Hepatocyte (in vitro differentiated cells): Measurements from ENCODE around the gene ATP1A2.

Source experiments
- EZH2 ChIP-seq: fragments of 200-600 bp; sonication (generic); IDR thresholded peaks from 2 replicates; pipeline ENCODE4 v1.6.1; 2016; ENCODE audit warnings: antibody characterized with exemption, mild to moderate bottlenecking, borderline replicate concordance
- EZH2phosphoT487 ChIP-seq: fragments of 200-600 bp; sonication (generic); IDR thresholded peaks from one replicate; pipeline ENCODE4 v1.6.1; 2018; ENCODE audit warnings: antibody characterized with exemption, mild to moderate bottlenecking, low read depth, moderate library complexity; ENCODE audit not compliant: unreplicated experiment, severe bottlenecking
- TF ChIP-seq, protein P1 (sequence below): fragments of 200-600 bp; sonication (generic); IDR thresholded peaks from 2 replicates; pipeline ENCODE4 v1.5.1; 2016; ENCODE audit warnings: antibody characterized with exemption, mild to moderate bottlenecking; ENCODE audit not compliant: poor library complexity

DNA sequence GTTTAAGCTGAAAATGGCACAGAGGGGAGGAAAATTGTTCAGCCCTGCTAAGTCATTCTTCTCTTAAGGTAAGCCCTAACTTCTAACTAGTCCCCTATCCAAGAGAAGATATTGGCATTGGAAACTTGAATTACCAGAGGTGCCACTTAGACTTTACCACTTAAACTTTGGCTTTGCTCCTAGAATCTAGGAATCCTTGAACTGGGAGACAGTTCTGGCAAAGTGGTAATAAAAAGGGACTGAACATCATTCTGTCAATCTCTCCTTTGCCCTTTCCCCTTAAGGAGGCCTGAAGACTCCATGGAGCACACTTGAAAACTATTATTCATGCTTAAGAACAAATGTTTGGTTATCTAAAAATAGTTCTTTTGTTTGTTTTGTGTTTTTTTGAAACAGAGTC is 44.3 kb downstream of the ATP1A2 start:
- TF ChIP-seq, protein P1, sequence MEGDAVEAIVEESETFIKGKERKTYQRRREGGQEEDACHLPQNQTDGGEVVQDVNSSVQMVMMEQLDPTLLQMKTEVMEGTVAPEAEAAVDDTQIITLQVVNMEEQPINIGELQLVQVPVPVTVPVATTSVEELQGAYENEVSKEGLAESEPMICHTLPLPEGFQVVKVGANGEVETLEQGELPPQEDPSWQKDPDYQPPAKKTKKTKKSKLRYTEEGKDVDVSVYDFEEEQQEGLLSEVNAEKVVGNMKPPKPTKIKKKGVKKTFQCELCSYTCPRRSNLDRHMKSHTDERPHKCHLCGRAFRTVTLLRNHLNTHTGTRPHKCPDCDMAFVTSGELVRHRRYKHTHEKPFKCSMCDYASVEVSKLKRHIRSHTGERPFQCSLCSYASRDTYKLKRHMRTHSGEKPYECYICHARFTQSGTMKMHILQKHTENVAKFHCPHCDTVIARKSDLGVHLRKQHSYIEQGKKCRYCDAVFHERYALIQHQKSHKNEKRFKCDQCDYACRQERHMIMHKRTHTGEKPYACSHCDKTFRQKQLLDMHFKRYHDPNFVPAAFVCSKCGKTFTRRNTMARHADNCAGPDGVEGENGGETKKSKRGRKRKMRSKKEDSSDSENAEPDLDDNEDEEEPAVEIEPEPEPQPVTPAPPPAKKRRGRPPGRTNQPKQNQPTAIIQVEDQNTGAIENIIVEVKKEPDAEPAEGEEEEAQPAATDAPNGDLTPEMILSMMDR, result no peak
- TF ChIP-seq EZH2 (no peak), EZH2phosphoT487 (no peak)
